ENCODE data around the gene CLDN4. TPM values are rescaled to one million over a fixed set of nuclear protein-coding genes. Genes with fewer than 3 reads are reported as not detected.
"Not testable (repeated sequence)": the region's sequence is repeated elsewhere in the genome, so short reads cannot be mapped to it uniquely, and the experiment has no call there.

The CLDN4 gene
- total and polyA plus RNA-seq, 2 experiments from 2014 or later, result 11.6 to 19.4 TPM

DNA sequence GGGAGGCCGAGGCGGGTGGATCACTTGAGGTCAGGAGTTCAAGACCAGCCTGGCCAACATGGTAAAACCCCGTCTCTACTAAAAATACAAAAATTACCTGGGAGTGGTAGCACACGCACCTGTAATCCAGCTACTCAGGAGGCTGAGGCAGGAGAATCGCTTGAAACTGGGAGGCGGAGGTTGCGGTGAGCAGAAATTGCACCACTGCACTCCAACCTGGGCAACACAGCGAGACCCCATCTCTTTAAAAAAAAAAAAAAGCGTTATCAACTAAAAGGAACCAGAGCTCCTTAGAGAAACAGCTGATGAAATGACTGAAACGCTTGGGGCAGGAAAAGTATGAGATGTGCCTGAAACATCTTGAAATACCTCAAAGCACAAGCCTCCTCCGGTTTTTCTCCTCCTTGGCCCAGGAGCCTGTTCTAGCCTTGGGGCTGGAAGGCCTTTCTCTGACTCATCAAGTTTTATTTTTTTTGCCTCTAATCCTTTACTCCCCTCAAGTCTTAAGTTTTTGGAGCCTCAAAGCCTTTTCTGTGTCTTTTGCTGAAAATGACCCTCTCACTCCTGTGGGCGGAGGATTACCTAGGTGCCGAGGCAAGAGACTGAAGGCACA lies 14.2 kb downstream of the CLDN4 start:
- peaks cover 8% of the 10 kb centered on the region; the same call in 1 of the 2 replicates for H3K4me1 ChIP-seq (ENCODE audit: insufficient read depth)
- H3K9me2 ChIP-seq (ENCODE audit: insufficient read depth), result no peaks in the 10 kb centered on the region
- ATAC-seq (no peak), DNase-seq (ENCODE audit: low spot score) (no peak)
- no peaks in the 10 kb centered on the region for H4K20me1 ChIP-seq (replicated peaks; ENCODE audit: insufficient read depth)
- no peak overlapping the region for H3K4me2 ChIP-seq
- H3K9me3 Mint-ChIP-seq, result peaks cover 15% of the 10 kb centered on the region
- TF ChIP-seq CREB1 (CRISPR knock-in tag; IDR thresholded peaks at IDR 0.05; ENCODE audit: low read depth), result no peak
- no peak for TF ChIP-seq ETS1 (IDR thresholded peaks at IDR 0.05)
- TF ChIP-seq POLR2AphosphoS5 (IDR thresholded peaks at IDR 0.05; ENCODE audit: low read depth), result no peak
- TF ChIP-seq EZH2 (IDR thresholded peaks at IDR 0.05; ENCODE audit: low read depth, unreplicated experiment), result no peak
- no peak for TF ChIP-seq JUNB (IDR thresholded peaks at IDR 0.05; ENCODE audit: unreplicated experiment)
- no peak for TF ChIP-seq ZNF114 (CRISPR knock-in tag; IDR thresholded peaks at IDR 0.05)
- TF ChIP-seq, protein P1, sequence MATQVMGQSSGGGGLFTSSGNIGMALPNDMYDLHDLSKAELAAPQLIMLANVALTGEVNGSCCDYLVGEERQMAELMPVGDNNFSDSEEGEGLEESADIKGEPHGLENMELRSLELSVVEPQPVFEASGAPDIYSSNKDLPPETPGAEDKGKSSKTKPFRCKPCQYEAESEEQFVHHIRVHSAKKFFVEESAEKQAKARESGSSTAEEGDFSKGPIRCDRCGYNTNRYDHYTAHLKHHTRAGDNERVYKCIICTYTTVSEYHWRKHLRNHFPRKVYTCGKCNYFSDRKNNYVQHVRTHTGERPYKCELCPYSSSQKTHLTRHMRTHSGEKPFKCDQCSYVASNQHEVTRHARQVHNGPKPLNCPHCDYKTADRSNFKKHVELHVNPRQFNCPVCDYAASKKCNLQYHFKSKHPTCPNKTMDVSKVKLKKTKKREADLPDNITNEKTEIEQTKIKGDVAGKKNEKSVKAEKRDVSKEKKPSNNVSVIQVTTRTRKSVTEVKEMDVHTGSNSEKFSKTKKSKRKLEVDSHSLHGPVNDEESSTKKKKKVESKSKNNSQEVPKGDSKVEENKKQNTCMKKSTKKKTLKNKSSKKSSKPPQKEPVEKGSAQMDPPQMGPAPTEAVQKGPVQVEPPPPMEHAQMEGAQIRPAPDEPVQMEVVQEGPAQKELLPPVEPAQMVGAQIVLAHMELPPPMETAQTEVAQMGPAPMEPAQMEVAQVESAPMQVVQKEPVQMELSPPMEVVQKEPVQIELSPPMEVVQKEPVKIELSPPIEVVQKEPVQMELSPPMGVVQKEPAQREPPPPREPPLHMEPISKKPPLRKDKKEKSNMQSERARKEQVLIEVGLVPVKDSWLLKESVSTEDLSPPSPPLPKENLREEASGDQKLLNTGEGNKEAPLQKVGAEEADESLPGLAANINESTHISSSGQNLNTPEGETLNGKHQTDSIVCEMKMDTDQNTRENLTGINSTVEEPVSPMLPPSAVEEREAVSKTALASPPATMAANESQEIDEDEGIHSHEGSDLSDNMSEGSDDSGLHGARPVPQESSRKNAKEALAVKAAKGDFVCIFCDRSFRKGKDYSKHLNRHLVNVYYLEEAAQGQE (IDR thresholded peaks at IDR 0.05; ENCODE audit: unreplicated experiment), result no peak
- H3K27me3 ChIP-seq (ENCODE audit: insufficient read depth), result no peaks in the 10 kb centered on the region
- no peak overlapping the region for H3K4me3 Mint-ChIP-seq
- H3F3A ChIP-seq (replicated peaks; ENCODE audit: low read depth), result no peaks in the 10 kb centered on the region
- no peak overlapping the region for H3K4me3 ChIP-seq
- H3K79me2 ChIP-seq (replicated peaks; ENCODE audit: insufficient read depth), result no peaks in the 10 kb centered on the region
- H3K4me1 Mint-ChIP-seq, result peaks cover 12% of the 10 kb centered on the region
- peaks cover 5% of the 10 kb centered on the region for H3K27me3 Mint-ChIP-seq (ENCODE audit: insufficient read depth, low read depth, poor library complexity)
- H3K27ac Mint-ChIP-seq, result no peak overlapping the region
- H3K36me3 Mint-ChIP-seq (ENCODE audit: low read depth), result peaks cover 3% of the 10 kb centered on the region; the same call in 2 of the 3 replicates
- H3K27ac ChIP-seq (ENCODE audit: low read depth), result no peak overlapping the region
- no peaks in the 10 kb centered on the region for H3K36me3 ChIP-seq (ENCODE audit: insufficient read depth)
- no peak overlapping the region for H2AFZ ChIP-seq

DNA sequence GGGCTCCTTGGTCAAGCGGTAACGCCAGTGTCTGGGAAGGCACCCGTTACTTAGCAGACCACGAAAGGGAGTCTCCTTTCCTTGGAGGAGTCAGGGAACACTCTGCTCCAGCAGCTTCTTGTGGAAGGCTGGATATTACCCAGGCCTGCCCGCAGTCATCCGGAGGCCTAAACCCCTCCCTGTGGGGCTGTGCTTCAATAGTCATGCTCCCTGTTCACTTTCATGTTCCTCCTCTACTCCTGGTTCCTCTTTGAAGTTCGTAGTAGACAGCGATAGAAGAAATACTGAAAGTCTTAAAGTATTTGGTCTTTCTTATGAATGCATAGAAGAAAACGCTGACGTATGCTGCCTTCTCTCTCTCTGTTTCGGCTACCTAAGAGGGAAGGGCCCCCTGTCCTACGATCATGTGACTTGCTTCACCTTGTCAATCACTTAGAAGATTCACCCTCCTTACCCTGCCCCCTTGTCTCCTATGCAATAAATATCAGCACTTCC lies 15.0 kb downstream of the CLDN4 start:
- not testable (repeated sequence) for H3K36me3 Mint-ChIP-seq (ENCODE audit: low read depth); H3K79me2 ChIP-seq (replicated peaks; ENCODE audit: insufficient read depth); H3K36me3 ChIP-seq (ENCODE audit: insufficient read depth); H3K4me3 ChIP-seq; DNase-seq (ENCODE audit: low spot score); H4K20me1 ChIP-seq (replicated peaks; ENCODE audit: insufficient read depth); H3K4me1 ChIP-seq (ENCODE audit: insufficient read depth); ATAC-seq; H3K27me3 Mint-ChIP-seq (ENCODE audit: insufficient read depth, low read depth, poor library complexity); H3K27ac ChIP-seq (ENCODE audit: low read depth); H3F3A ChIP-seq (replicated peaks; ENCODE audit: low read depth); H3K4me3 Mint-ChIP-seq; H3K27ac Mint-ChIP-seq; H3K27me3 ChIP-seq (ENCODE audit: insufficient read depth); H3K4me1 Mint-ChIP-seq; H3K4me2 ChIP-seq; H3K9me2 ChIP-seq (ENCODE audit: insufficient read depth)
- peaks cover 15% of the 10 kb centered on the region for H3K9me3 Mint-ChIP-seq
- peak overlapping the region; percentile 76; the same call in 1 of the 2 replicates for H2AFZ ChIP-seq
